ENCODE data around the gene SMC1B. TPM values are rescaled to one million over a fixed set of nuclear protein-coding genes. Genes with fewer than 3 reads are reported as not detected.

SMC1B gene
- total and polyA plus RNA-seq, 12 donors, result 0.05 TPM; not detected in 11

- Histone ChIP-seq H3K27ac (peak overlapping the region; percentile 4 to 91 (median 79)), H3K36me3 (peaks cover 0 to 6% (median 0%) of the 10 kb centered on the region in 9 donors), H3K4me1 (peaks cover 3 to 71% (median 50%) of the 10 kb centered on the region in 9 donors), H3K27me3 (no peaks in the 10 kb centered on the region), H3K9me3 (no peaks in the 10 kb centered on the region), H3K4me3 (peak overlapping the region in 2 of 10 donors; percentile 1 to 29)
- DNase-seq (no peak), ATAC-seq (no peak)
- 88 to 90% methylated on average over 9 of the region's 9 CpGs for WGBS, 2 donors
- TF ChIP-seq CTCF (IDR thresholded peaks at IDR 0.05), result no peak
- intact Hi-C loops (cut with DNase I), result loop anchor here in 4 of 10 donors (5.0 to 10.0 kb wide), 3 partner anchors 105 to 120 kb away; no protein-coding TSS in a partner anchor
These were observed 96.4 kb downstream of the SMC1B start for GRCh38 chr22:45316796-45317526.

GRCh38 chr22:45314786-45315185 is 98.6 kb downstream of the SMC1B start:
- no peak overlapping the region for H3K4me3 ChIP-seq
- intact Hi-C loops (cut with DNase I), result loop anchor here in 5 of 10 donors (5.0 to 10.0 kb wide), 4 partner anchors 42 to 123 kb away; no protein-coding TSS in a partner anchor
- 88 to 91% methylated on average over 6 of the region's 6 CpGs for WGBS, 2 donors
- peaks cover 0 to 7% (median 0%) of the 10 kb centered on the region in 9 donors for H3K36me3 ChIP-seq
- no peak for TF ChIP-seq CTCF (IDR thresholded peaks at IDR 0.05)
- ATAC-seq (no peak), DNase-seq (no peak)
- H3K27me3 ChIP-seq, result no peaks in the 10 kb centered on the region
- H3K4me1 ChIP-seq, result peaks cover 11 to 64% (median 62%) of the 10 kb centered on the region in 9 donors
- H3K27ac ChIP-seq, result peak overlapping the region in 2 of 10 donors; percentile 38 to 51
- no peaks in the 10 kb centered on the region for H3K9me3 ChIP-seq

- no peak overlapping the region for H3K4me3 ChIP-seq
- no peaks in the 10 kb centered on the region for H3K9me3 ChIP-seq
- peak overlapping the region in 4 of 10 donors; percentile 20 to 51 (median 29) for H3K27ac ChIP-seq
- WGBS, 2 donors, result 42 to 60% methylated on average over 8 of the region's 8 CpGs
- DNase-seq, result no peak
- no peak for ATAC-seq
- peaks cover 0 to 7% (median 0%) of the 10 kb centered on the region in 9 donors for H3K36me3 ChIP-seq
- H3K4me1 ChIP-seq, result peaks cover 11 to 61% (median 58%) of the 10 kb centered on the region in 9 donors
- TF ChIP-seq CTCF (IDR thresholded peaks at IDR 0.05), result no peak
- intact Hi-C loops (cut with DNase I), result loop anchor here in 3 of 10 donors (5.0 to 10.0 kb wide), 2 partner anchors 42 to 121 kb away; no protein-coding TSS in a partner anchor
- no peaks in the 10 kb centered on the region for H3K27me3 ChIP-seq
These were observed 99.2 kb downstream of the SMC1B start for GRCh38 chr22:45314054-45314721.

- Histone ChIP-seq H3K4me1 (peaks cover 8 to 55% (median 45%) of the 10 kb centered on the region in 9 donors), H3K27ac (no peak overlapping the region), H3K4me3 (no peak overlapping the region), H3K9me3 (no peaks in the 10 kb centered on the region), H3K27me3 (no peaks in the 10 kb centered on the region), H3K36me3 (peaks cover 0 to 7% (median 0%) of the 10 kb centered on the region in 9 donors)
- 69% methylated on average over 4 of the region's 4 CpGs for WGBS, 2 donors
- TF ChIP-seq CTCF (IDR thresholded peaks at IDR 0.05), result no peak
- ATAC-seq (no peak), DNase-seq (no peak)
- intact Hi-C loops (cut with DNase I), result loop anchor here in 3 of 10 donors (5.0 to 10.0 kb wide), 2 partner anchors 41 to 122 kb away; no protein-coding TSS in a partner anchor
These were observed 100.5 kb downstream of the SMC1B start for GRCh38 chr22:45312856-45313255.
